Keratinocyte (primary cell): ENCODE measurements around the gene HLA-B. TPM values are rescaled to one million over a fixed set of nuclear protein-coding genes. Genes with fewer than 3 reads are reported as not detected.
A peak's percentile ranks its signal among the peaks of the same experiment; 100 is the strongest.

Source experiments
- DNase-seq: peaks from one replicate; pipeline ENCODE4 v3.0.0-alpha.2; 2011; ENCODE audit warnings: low read depth, missing footprints, low spot score
- FAIRE-seq: peaks from 2 replicates; lab custom pipeline; 2011; peaks lifted over from hg19 to GRCh38; lab: Jason Lieb, UNC
- H2AFZ ChIP-seq: 2 replicates; pipeline ENCODE4 v1.6.0; 2012; ENCODE audit warnings: low read length, control low read depth, inconsistent platforms; ENCODE audit not compliant: control insufficient read depth
- H3K27ac ChIP-seq: 2 replicates; pipeline ENCODE4 v1.5.1; 2011; ENCODE audit warnings: low read length; ENCODE audit not compliant: control insufficient read depth, insufficient read depth
- H3K27me3 ChIP-seq: 3 replicates; pipeline ENCODE4 v1.6.0; 2011; ENCODE audit warnings: low read length; ENCODE audit not compliant: control insufficient read depth, insufficient read depth; ENCODE audit errors: extremely low read depth
- H3K36me3 ChIP-seq, 2 experiments: 2 replicates in 1 of 2; 3 replicates in 1 of 2; pipeline ENCODE4 v1.5.1; 2011; ENCODE audit warnings: low read length in 2 of 2, mild to moderate bottlenecking in 1 of 2; ENCODE audit not compliant: control insufficient read depth in 2 of 2, insufficient read depth in 2 of 2; ENCODE audit errors: extremely low read depth in 1 of 2
- H3K4me1 ChIP-seq: 3 replicates; pipeline ENCODE4 v1.5.1; 2011; ENCODE audit warnings: low read length; ENCODE audit not compliant: control insufficient read depth, insufficient read depth; ENCODE audit errors: extremely low read depth
- H3K4me2 ChIP-seq: 3 replicates; pipeline ENCODE4 v1.6.0; 2011; ENCODE audit warnings: low read depth, low read length; ENCODE audit not compliant: control insufficient read depth, insufficient read depth; ENCODE audit errors: extremely low read depth
- H3K4me3 ChIP-seq, 3 experiments: fragments of 200-600 bp in 1 of 3; sonication (generic) in 1 of 3; 2 replicates in 2 of 3; 3 replicates in 1 of 3; pipeline ENCODE4 v1.5.1; 2011 to 2016; ENCODE audit warnings: low read length in 3 of 3, mild to moderate bottlenecking in 3 of 3, control low read depth in 2 of 3, inconsistent platforms in 1 of 3, low read depth in 1 of 3, mixed read lengths in 1 of 3, mixed run types in 1 of 3, moderate library complexity in 1 of 3; ENCODE audit not compliant: control insufficient read depth in 2 of 3, insufficient read depth in 2 of 3; ENCODE audit errors: extremely low read depth in 1 of 3
- H3K79me2 ChIP-seq: 2 replicates; pipeline ENCODE4 v1.6.0; 2012; ENCODE audit warnings: low read length; ENCODE audit not compliant: control insufficient read depth, insufficient read depth
- H3K9ac ChIP-seq: 3 replicates; pipeline ENCODE4 v1.6.0; 2011; ENCODE audit warnings: low read length; ENCODE audit not compliant: control insufficient read depth, insufficient read depth; ENCODE audit errors: extremely low read depth
- H3K9me1 ChIP-seq: 3 replicates; pipeline ENCODE4 v1.6.0; 2011; ENCODE audit warnings: low read length; ENCODE audit not compliant: control insufficient read depth, insufficient read depth; ENCODE audit errors: extremely low read depth
- H3K9me3 ChIP-seq: 2 replicates; pipeline ENCODE4 v1.5.1; 2012; ENCODE audit warnings: low read depth, low read length; ENCODE audit not compliant: control insufficient read depth
- H4K20me1 ChIP-seq: 3 replicates; pipeline ENCODE4 v1.6.0; 2011; ENCODE audit warnings: low read length; ENCODE audit not compliant: control insufficient read depth, insufficient read depth; ENCODE audit errors: extremely low read depth
- EZH2 ChIP-seq: IDR thresholded peaks from one replicate; pipeline ENCODE4 v1.6.1; 2012; ENCODE audit warnings: inconsistent platforms, mild to moderate bottlenecking, low read length, moderate library complexity
- dilution Hi-C: fragments of 300-500 bp; cut with MboI; formaldehyde crosslinking; loops from one replicate; pipeline ENCODE4 v1.7.0; 2020; ENCODE audit warnings: low sequenced_read_pairs; ENCODE audit not compliant: extremely low pct_ligation_motif_present
- polyA plus RNA-seq, 5 experiments: library from polyadenylated mRNA; depleted of rRNA in 3 of 5; stranded (reverse) in 3 of 5; stranded (forward) in 1 of 5; unstranded in 1 of 5; fragments of >200 nt; gene quantifications; 1 replicate in 1 of 5; 2 replicates in 3 of 5; 3 replicates in 1 of 5; pipeline versions ENCODE4 v1.2.1 to v1.2.3, GENCODE V29; 2011 to 2012; ENCODE audit warnings: missing spikeins in 2 of 5, low read depth in 1 of 5, low replicate concordance in 1 of 5
- TF ChIP-seq, protein P1 (sequence below), 3 experiments: IDR thresholded peaks in 1 of 3; conservative IDR thresholded peaks in 1 of 3; optimal IDR thresholded peaks in 1 of 3; 2 replicates in 2 of 3; 3 replicates in 1 of 3; pipeline versions ENCODE3 to v1.5.1; 2011; ENCODE audit warnings: low read length in 3 of 3, mild to moderate bottlenecking in 3 of 3, moderate library complexity in 2 of 3, control low read depth in 1 of 3, inconsistent platforms in 1 of 3; ENCODE audit not compliant: insufficient read depth in 2 of 3; ENCODE audit errors: extremely low read depth in 1 of 3

HLA-B gene
- polyA plus RNA-seq, 1 donor (not counting 4 experiments of a cell fraction or from before 2014, with no cell fraction given): 265 TPM

DNA sequence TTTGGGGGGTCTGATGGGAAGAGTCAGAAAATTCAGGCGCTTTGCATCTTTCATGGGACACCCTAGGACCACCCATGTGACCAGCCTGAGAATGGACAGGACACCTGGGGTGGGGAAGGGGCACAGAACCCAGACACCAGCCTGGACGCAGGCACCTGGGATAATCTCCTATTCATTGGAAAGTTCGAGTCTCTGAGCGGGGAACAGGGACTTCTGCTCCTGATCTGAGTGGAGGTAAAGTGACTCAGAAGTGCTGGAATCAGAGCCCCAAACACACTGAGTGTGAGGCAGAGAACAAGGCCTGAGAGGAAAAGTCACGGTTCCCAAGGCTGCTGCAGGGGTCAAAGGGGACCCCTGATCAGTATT lies 1.4 kb downstream of the HLA-B start:
- peaks cover 9% of the 10 kb centered on the region for H3K4me1 ChIP-seq
- no peak for TF ChIP-seq EZH2
- TF ChIP-seq, protein P1, sequence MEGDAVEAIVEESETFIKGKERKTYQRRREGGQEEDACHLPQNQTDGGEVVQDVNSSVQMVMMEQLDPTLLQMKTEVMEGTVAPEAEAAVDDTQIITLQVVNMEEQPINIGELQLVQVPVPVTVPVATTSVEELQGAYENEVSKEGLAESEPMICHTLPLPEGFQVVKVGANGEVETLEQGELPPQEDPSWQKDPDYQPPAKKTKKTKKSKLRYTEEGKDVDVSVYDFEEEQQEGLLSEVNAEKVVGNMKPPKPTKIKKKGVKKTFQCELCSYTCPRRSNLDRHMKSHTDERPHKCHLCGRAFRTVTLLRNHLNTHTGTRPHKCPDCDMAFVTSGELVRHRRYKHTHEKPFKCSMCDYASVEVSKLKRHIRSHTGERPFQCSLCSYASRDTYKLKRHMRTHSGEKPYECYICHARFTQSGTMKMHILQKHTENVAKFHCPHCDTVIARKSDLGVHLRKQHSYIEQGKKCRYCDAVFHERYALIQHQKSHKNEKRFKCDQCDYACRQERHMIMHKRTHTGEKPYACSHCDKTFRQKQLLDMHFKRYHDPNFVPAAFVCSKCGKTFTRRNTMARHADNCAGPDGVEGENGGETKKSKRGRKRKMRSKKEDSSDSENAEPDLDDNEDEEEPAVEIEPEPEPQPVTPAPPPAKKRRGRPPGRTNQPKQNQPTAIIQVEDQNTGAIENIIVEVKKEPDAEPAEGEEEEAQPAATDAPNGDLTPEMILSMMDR (optimal IDR thresholded peaks at IDR 0.05 in 1 of 3, IDR thresholded peaks at IDR 0.05 in 1 of 3, conservative IDR thresholded peaks at IDR 0.05 in 1 of 3; ENCODE audit: extremely low read depth in 1 of 3, insufficient read depth in 2 of 3, low read length in 3 of 3): no peak
- peak overlapping the region; percentile 58 for H3K4me2 ChIP-seq
- no peaks in the 10 kb centered on the region for H3K9me1 ChIP-seq
- H3K79me2 ChIP-seq: no peaks in the 10 kb centered on the region
- no peaks in the 10 kb centered on the region for H4K20me1 ChIP-seq
- peaks cover 0 to 7% of the 10 kb centered on the region in 2 experiments for H3K36me3 ChIP-seq
- H3K9me3 ChIP-seq: no peaks in the 10 kb centered on the region
- no peak overlapping the region for H3K27ac ChIP-seq
- dilution Hi-C loops: no loop called here
- H2AFZ ChIP-seq: no peak overlapping the region
- DNase-seq (no peak), FAIRE-seq (no peak)
- no peak overlapping the region for H3K9ac ChIP-seq
- peaks cover 16% of the 10 kb centered on the region for H3K27me3 ChIP-seq
- H3K4me3 ChIP-seq: peak overlapping the region; percentile 33 to 83 (median 73)

DNA sequence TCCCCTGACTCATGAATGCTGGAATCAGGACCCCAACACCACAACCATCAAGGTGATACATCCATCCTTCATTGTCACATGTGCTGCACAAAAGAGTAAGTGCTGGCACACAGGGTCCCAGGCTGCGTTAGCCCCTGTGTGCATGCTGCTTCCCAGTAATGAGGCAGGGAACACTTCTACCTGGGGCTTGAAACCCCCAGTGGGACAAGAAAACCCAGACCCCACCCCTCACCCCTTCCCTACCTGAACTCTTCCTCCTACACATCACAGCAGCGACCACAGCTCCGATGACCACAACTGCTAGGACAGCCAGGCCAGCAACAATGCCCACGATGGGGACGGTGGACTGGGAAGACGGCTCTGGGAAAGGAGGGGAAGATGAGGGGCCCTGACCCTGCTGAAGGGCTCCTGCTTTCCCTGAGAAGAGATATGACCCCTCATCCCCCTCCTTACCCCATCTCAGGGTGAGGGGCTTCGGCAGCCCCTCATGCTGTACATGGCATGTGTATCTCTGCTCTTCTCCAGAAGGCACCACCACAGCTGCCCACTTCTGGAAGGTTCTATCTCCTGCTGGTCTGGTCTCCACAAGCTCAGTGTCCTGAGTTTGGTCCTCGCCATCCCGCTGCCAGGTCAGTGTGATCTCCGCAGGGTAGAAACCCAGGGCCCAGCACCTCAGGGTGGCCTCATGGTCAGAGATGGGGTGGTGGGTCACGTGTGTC lies 2.0 kb downstream of the HLA-B start:
- no peaks in the 10 kb centered on the region for H4K20me1 ChIP-seq
- no peak overlapping the region for H3K27ac ChIP-seq
- TF ChIP-seq, protein P1 (optimal IDR thresholded peaks at IDR 0.05 in 1 of 3, IDR thresholded peaks at IDR 0.05 in 1 of 3, conservative IDR thresholded peaks at IDR 0.05 in 1 of 3; ENCODE audit: extremely low read depth in 1 of 3, insufficient read depth in 2 of 3, low read length in 3 of 3): no peak
- TF ChIP-seq EZH2: no peak
- peaks cover 9% of the 10 kb centered on the region for H3K4me1 ChIP-seq
- H3K9me3 ChIP-seq: no peaks in the 10 kb centered on the region
- FAIRE-seq: no peak
- H3K27me3 ChIP-seq: peaks cover 20% of the 10 kb centered on the region
- DNase-seq: no peak
- H3K36me3 ChIP-seq: peaks cover 0 to 7% of the 10 kb centered on the region in 2 experiments
- no peak overlapping the region for H3K4me3 ChIP-seq
- no peak overlapping the region for H3K9ac ChIP-seq
- no peak overlapping the region for H2AFZ ChIP-seq
- dilution Hi-C loops: no loop called here
- H3K4me2 ChIP-seq: no peak overlapping the region
- no peaks in the 10 kb centered on the region for H3K9me1 ChIP-seq
- H3K79me2 ChIP-seq: no peaks in the 10 kb centered on the region
